Adipocyte (in vitro differentiated cells): ENCODE measurements around the gene TRPM2.

Source experiments
- DNase-seq: peaks from one replicate; pipeline ENCODE4 v3.0.0-alpha.2; 2015; ENCODE audit warnings: low read depth
- H3K27me3 ChIP-seq: replicated peaks from 2 replicates; pipeline ENCODE4 v1.7.0; 2013; ENCODE audit warnings: mild to moderate bottlenecking, low read length, moderate library complexity; ENCODE audit not compliant: control insufficient read depth, insufficient read depth
- H3K36me3 ChIP-seq: 2 replicates; pipeline ENCODE4 v1.7.0; 2013; ENCODE audit warnings: low read length, mild to moderate bottlenecking, moderate library complexity; ENCODE audit not compliant: control insufficient read depth, insufficient read depth, severe bottlenecking
- H3K4me1 ChIP-seq: 2 replicates; pipeline ENCODE4 v1.7.0; 2013; ENCODE audit warnings: mild to moderate bottlenecking, low read length, moderate library complexity; ENCODE audit not compliant: control insufficient read depth, insufficient read depth
- H3K4me3 ChIP-seq: 2 replicates; pipeline ENCODE4 v1.7.0; 2013; ENCODE audit warnings: mild to moderate bottlenecking, low read length, moderate library complexity
- H3K9ac ChIP-seq: 2 replicates; pipeline ENCODE4 v1.7.0; 2013; ENCODE audit warnings: mild to moderate bottlenecking, low read length, moderate library complexity
- H3K9me3 ChIP-seq: 2 replicates; pipeline ENCODE4 v1.7.0; 2013; ENCODE audit warnings: mild to moderate bottlenecking, low read length, moderate library complexity; ENCODE audit not compliant: control insufficient read depth

Gene TRPM2

GRCh38 chr21:44442266-44443125 lies 89.1 kb downstream of the TRPM2 start:
- no peak for DNase-seq
- Histone ChIP-seq H3K9ac (no peak overlapping the region), H3K27me3 (peaks cover 55% of the 10 kb centered on the region), H3K36me3 (no peaks in the 10 kb centered on the region), H3K9me3 (no peaks in the 10 kb centered on the region), H3K4me1 (no peaks in the 10 kb centered on the region), H3K4me3 (no peak overlapping the region)

- H3K4me3 ChIP-seq, result no peak overlapping the region
- H3K27me3 ChIP-seq, result peaks cover 58% of the 10 kb centered on the region
- no peaks in the 10 kb centered on the region for H3K4me1 ChIP-seq
- H3K36me3 ChIP-seq, result no peaks in the 10 kb centered on the region
- no peak for DNase-seq
- H3K9me3 ChIP-seq, result no peaks in the 10 kb centered on the region
- H3K9ac ChIP-seq, result no peak overlapping the region
These were observed 90.0 kb downstream of the TRPM2 start for GRCh38 chr21:44443291-44443890.

GRCh38 chr21:44443891-44444285 lies 90.5 kb downstream of the TRPM2 start:
- Histone ChIP-seq H3K4me3 (no peak overlapping the region), H3K36me3 (no peaks in the 10 kb centered on the region), H3K27me3 (peaks cover 62% of the 10 kb centered on the region), H3K4me1 (no peaks in the 10 kb centered on the region), H3K9me3 (no peaks in the 10 kb centered on the region), H3K9ac (no peak overlapping the region)
- no peak for DNase-seq

GRCh38 chr21:44444286-44444931 lies 91.0 kb downstream of the TRPM2 start:
- Histone ChIP-seq H3K4me3 (no peak overlapping the region), H3K36me3 (no peaks in the 10 kb centered on the region), H3K27me3 (peaks cover 63% of the 10 kb centered on the region), H3K4me1 (no peaks in the 10 kb centered on the region), H3K9ac (no peak overlapping the region), H3K9me3 (no peaks in the 10 kb centered on the region)
- DNase-seq, result no peak

- H3K9ac ChIP-seq, result no peak overlapping the region
- H3K4me1 ChIP-seq, result no peaks in the 10 kb centered on the region
- peaks cover 72% of the 10 kb centered on the region for H3K27me3 ChIP-seq
- H3K4me3 ChIP-seq, result no peak overlapping the region
- no peaks in the 10 kb centered on the region for H3K36me3 ChIP-seq
- DNase-seq, result no peak
- no peaks in the 10 kb centered on the region for H3K9me3 ChIP-seq
These were observed 91.9 kb downstream of the TRPM2 start for GRCh38 chr21:44445145-44445812.

GRCh38 chr21:44448651-44449131 lies 95.3 kb downstream of the TRPM2 start:
- Histone ChIP-seq H3K9me3 (peaks cover 7% of the 10 kb centered on the region), H3K4me1 (no peaks in the 10 kb centered on the region), H3K4me3 (no peak overlapping the region), H3K36me3 (no peaks in the 10 kb centered on the region), H3K9ac (no peak overlapping the region), H3K27me3 (peaks cover 68% of the 10 kb centered on the region)
- no peak for DNase-seq

GRCh38 chr21:44449473-44450363 lies 96.3 kb downstream of the TRPM2 start:
- DNase-seq, result no peak
- Histone ChIP-seq H3K4me1 (no peaks in the 10 kb centered on the region), H3K9ac (no peak overlapping the region), H3K9me3 (peaks cover 15% of the 10 kb centered on the region), H3K4me3 (no peak overlapping the region), H3K36me3 (no peaks in the 10 kb centered on the region), H3K27me3 (peaks cover 60% of the 10 kb centered on the region)

- DNase-seq, result no peak
These were observed 97.0 kb downstream of the TRPM2 start for GRCh38 chr21:44450402-44450801.

GRCh38 chr21:44450999-44451398 lies 97.6 kb downstream of the TRPM2 start:
- no peak for DNase-seq
- peaks cover 15% of the 10 kb centered on the region for H3K9me3 ChIP-seq
- no peaks in the 10 kb centered on the region for H3K36me3 ChIP-seq
- H3K27me3 ChIP-seq, result peaks cover 49% of the 10 kb centered on the region
- H3K4me3 ChIP-seq, result no peak overlapping the region
- H3K9ac ChIP-seq, result no peak overlapping the region
- no peaks in the 10 kb centered on the region for H3K4me1 ChIP-seq

More at GRCh38 chr21:44450402-44450801, 97.0 kb downstream of the TRPM2 start:
- Histone ChIP-seq H3K27me3 (peaks cover 53% of the 10 kb centered on the region), H3K9ac (no peak overlapping the region), H3K9me3 (peaks cover 15% of the 10 kb centered on the region), H3K4me3 (no peak overlapping the region), H3K36me3 (no peaks in the 10 kb centered on the region), H3K4me1 (no peaks in the 10 kb centered on the region)

- Histone ChIP-seq H3K4me3 (no peak overlapping the region), H3K9ac (no peak overlapping the region), H3K4me1 (no peaks in the 10 kb centered on the region), H3K9me3 (peaks cover 15% of the 10 kb centered on the region), H3K36me3 (no peaks in the 10 kb centered on the region), H3K27me3 (peaks cover 34% of the 10 kb centered on the region)
- no peak for DNase-seq
These were observed 99.7 kb downstream of the TRPM2 start for GRCh38 chr21:44453120-44453519.
